Brain microvascular endothelial cell (primary cell): Measurements from ENCODE around the gene CLUH.

Source experiments
- DNase-seq: peaks from one replicate; pipeline ENCODE4 v3.0.0-alpha.2; 2020
- H3K27ac ChIP-seq: fragments of 250-450 bp; sonication (Bioruptor Pico); 2 replicates; pipeline ENCODE4 v1.5.1; 2020; ENCODE audit warnings: mild to moderate bottlenecking, moderate library complexity
- H3K27me3 ChIP-seq: fragments of 250-450 bp; sonication (Bioruptor Pico); replicated peaks from 2 replicates; pipeline ENCODE4 v1.5.1; 2020; ENCODE audit warnings: mild to moderate bottlenecking
- H3K36me3 ChIP-seq: fragments of 250-450 bp; sonication (Bioruptor Pico); replicated peaks from 2 replicates; pipeline ENCODE4 v1.5.1; 2020; ENCODE audit warnings: mild to moderate bottlenecking
- H3K4me3 ChIP-seq: 2 replicates; pipeline ENCODE4 v1.5.1; 2011; ENCODE audit warnings: low read depth, mild to moderate bottlenecking, control low read depth, low read length, moderate library complexity
- CTCF ChIP-seq: IDR thresholded peaks from 2 replicates; pipeline ENCODE4 v1.5.1; 2011; ENCODE audit warnings: low read depth, mild to moderate bottlenecking, moderate library complexity, low read length, control low read depth, inconsistent platforms; ENCODE audit errors: missing control alignments
- in situ Hi-C: cut with HindIII; loops from 2 replicates; pipeline ENCODE4 v1.10.0; 2017; ENCODE audit warnings: low sequenced_read_pairs, low pct_ligation_motif_present

The CLUH gene

DNA sequence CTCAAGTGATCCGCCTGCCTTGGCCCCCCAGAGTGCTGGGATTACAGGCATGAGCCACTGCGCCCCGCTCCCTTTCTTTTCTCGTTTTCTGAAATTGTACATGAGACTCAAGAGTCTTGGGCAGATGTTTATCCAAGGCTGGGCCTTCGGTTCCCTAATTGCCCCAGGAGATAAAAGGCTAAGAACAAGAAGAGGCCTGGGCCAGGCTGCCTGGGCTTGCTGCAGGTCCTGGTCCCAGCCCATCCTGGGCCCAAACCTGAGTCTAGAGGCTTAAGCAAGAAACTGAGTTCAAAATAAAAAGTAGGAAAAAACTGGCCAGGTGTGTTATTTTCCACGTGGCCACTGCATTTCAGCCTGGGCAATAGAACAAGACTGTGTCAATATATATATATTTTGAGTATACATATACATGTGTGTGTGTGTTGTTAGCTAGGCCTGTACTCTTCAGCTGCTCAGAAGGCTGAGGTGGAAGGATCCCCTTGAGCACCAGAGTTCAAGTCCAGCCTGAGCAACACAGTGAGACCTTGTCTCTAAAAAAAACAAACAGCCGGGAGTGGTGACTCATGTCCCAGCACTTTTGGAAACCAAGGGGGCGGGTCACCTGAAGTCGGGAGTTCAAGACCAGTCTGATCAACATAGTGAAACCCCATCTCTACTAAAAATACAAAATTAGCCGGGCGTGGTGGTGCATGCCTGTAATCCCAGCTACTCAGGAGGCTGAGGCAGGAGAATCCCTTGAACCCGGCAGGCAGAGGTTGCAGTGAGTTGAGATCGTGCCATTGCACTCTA lies 6.8 kb upstream of the CLUH start:
- in situ Hi-C loops, result no loop called here
- no peaks in the 10 kb centered on the region for H3K36me3 ChIP-seq
- TF ChIP-seq CTCF, result no peak
- no peak overlapping the region for H3K27ac ChIP-seq
- H3K27me3 ChIP-seq, result peaks cover 5% of the 10 kb centered on the region
- no peak for DNase-seq
- no peak overlapping the region for H3K4me3 ChIP-seq

- no peak overlapping the region for H3K27ac ChIP-seq
- no peaks in the 10 kb centered on the region for H3K36me3 ChIP-seq
- in situ Hi-C loops, result no loop called here
- H3K4me3 ChIP-seq, result no peak overlapping the region
- no peak for DNase-seq
- TF ChIP-seq CTCF, result no peak
- H3K27me3 ChIP-seq, result no peaks in the 10 kb centered on the region
Measured at GRCh38 chr17:2716649-2717048, 5.1 kb upstream of the CLUH start.

GRCh38 chr17:2713881-2714280 lies 2.3 kb upstream of the CLUH start:
- Histone ChIP-seq H3K27me3 (no peaks in the 10 kb centered on the region), H3K27ac (no peak overlapping the region), H3K4me3 (no peak overlapping the region), H3K36me3 (no peaks in the 10 kb centered on the region)
- TF ChIP-seq CTCF, result no peak
- no peak for DNase-seq
- in situ Hi-C loops, result no loop called here

DNA sequence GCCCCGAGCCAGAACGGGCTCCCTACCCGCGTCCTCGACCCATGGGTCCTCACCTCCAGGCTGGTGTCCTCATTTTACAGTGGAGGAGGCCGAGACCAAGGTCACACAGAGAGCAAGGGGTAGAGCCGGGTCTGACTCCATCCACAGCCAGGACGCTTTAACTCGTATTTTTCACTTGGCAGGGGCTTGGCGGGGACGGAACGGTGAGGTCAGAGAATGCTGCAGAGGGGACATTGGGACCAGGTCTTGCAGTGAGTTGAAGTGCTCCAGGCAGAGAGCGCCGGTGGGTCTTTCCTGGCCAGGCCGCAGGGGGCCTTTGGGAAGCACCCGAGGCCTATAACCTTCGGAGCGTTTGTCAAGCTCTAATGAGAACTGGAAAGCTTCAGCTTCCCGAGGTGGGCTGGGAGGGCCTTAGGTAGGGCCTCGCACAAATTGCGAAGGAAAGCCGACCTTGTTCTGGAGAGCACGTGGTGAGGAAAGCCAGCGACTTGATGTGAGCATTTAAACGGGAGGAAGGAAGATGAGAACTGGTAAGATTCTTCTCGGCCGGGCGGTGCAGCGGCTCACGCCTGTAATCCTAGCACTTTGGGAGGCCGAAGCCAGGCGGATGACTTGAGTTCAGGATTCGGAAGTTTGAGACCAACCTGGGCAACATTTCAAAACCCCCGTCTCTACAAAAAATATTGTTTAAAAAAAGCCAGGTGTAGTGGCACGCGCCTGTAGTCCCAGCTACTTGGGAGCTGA lies 908 bp upstream of the CLUH start:
- Histone ChIP-seq H3K27me3 (no peaks in the 10 kb centered on the region), H3K27ac (no peak overlapping the region), H3K4me3 (peak overlapping the region; percentile 68), H3K36me3 (no peaks in the 10 kb centered on the region)
- in situ Hi-C loops, result no loop called here
- DNase-seq, result no peak
- TF ChIP-seq CTCF, result no peak

- DNase-seq, result no peak
- in situ Hi-C loops, result no loop called here
- TF ChIP-seq CTCF, result no peak
Measured at GRCh38 chr17:2710803-2711607, 559 bp downstream of the CLUH start.

More at GRCh38 chr17:2710803-2711607, 559 bp downstream of the CLUH start:
- no peaks in the 10 kb centered on the region for H3K36me3 ChIP-seq
- H3K27ac ChIP-seq, result peak overlapping the region; percentile 12
- H3K27me3 ChIP-seq, result no peaks in the 10 kb centered on the region
- peak overlapping the region; percentile 68 for H3K4me3 ChIP-seq
